Endothelial cell of umbilical vein (primary cell): ENCODE data around the gene CECR2. TPM values are rescaled to one million over a fixed set of nuclear protein-coding genes. Genes with fewer than 3 reads are reported as not detected.

Experiments used
- BruUV-seq: library from RNA; stranded (reverse); fragments of 400-500 nt; replicated peaks from 2 replicates; lab custom pipeline; 2021; lab: Mats Ljungman, UMichigan
- CTCF ChIA-PET: fragments of 300-600, 350-600 bp; sonication (Branson Sonifier 250); formaldehyde crosslinking; loops from one replicate; lab custom pipeline; 2021; ENCODE audit warnings: antibody characterized with exemption, inconsistent platforms; lab: Charles Lee
- POLR2A ChIA-PET: fragments of 300-600, 350-600 bp; sonication (Branson Sonifier 250); formaldehyde crosslinking; loops from one replicate; lab custom pipeline; 2021; ENCODE audit warnings: antibody characterized with exemption, inconsistent platforms; lab: Charles Lee
- DNase-seq: peaks from one replicate; pipeline ENCODE4 v3.0.0-alpha.2; 2011; ENCODE audit warnings: low read depth, low spot score
- FAIRE-seq: peaks from 2 replicates; lab custom pipeline; 2011; peaks lifted over from hg19 to GRCh38; lab: Jason Lieb, UNC
- H2AFZ ChIP-seq: 2 replicates; pipeline ENCODE4 v1.6.0; 2012; ENCODE audit warnings: low read depth, low read length, control low read depth, inconsistent platforms
- H3K27ac ChIP-seq: 2 replicates; pipeline ENCODE4 v1.5.1; 2011; ENCODE audit warnings: low read depth, mild to moderate bottlenecking, control low read depth, low read length, moderate library complexity; ENCODE audit not compliant: insufficient read depth
- H3K27me3 ChIP-seq, 2 experiments: 2 replicates each; pipeline versions ENCODE4 v1.6.0 to v1.6.1; 2011; ENCODE audit warnings: low read length in 2 of 2, mixed read lengths in 1 of 2; ENCODE audit not compliant: control insufficient read depth in 2 of 2, insufficient read depth in 2 of 2
- H3K36me3 ChIP-seq, 2 experiments: 2 replicates in 1 of 2; 3 replicates in 1 of 2; pipeline ENCODE4 v1.5.1; 2011; ENCODE audit warnings: low read length in 2 of 2, mild to moderate bottlenecking in 1 of 2, moderate library complexity in 1 of 2; ENCODE audit not compliant: control insufficient read depth in 2 of 2, insufficient read depth in 2 of 2; ENCODE audit errors: extremely low read depth in 1 of 2
- H3K4me1 ChIP-seq: 3 replicates; pipeline ENCODE4 v1.5.1; 2011; ENCODE audit warnings: mild to moderate bottlenecking, low read length; ENCODE audit not compliant: control insufficient read depth, insufficient read depth; ENCODE audit errors: extremely low read depth
- H3K4me2 ChIP-seq: 2 replicates; pipeline ENCODE4 v1.6.1; 2011; ENCODE audit warnings: low read length, control low read depth, mixed read lengths; ENCODE audit not compliant: insufficient read depth
- H3K4me3 ChIP-seq, 3 experiments: fragments of 200-600 bp in 1 of 3; sonication (generic), shearing (Covaris generic) in 1 of 3; replicated peaks in 1 of 3; 2 replicates each; pipeline ENCODE4 v1.5.1; 2011 to 2016; ENCODE audit warnings: control low read depth in 3 of 3, low read length in 3 of 3, mild to moderate bottlenecking in 2 of 3, inconsistent platforms in 1 of 3, low read depth in 1 of 3, moderate library complexity in 1 of 3; ENCODE audit not compliant: insufficient read depth in 1 of 3
- H3K79me2 ChIP-seq: 2 replicates; pipeline ENCODE4 v1.6.0; 2012; ENCODE audit warnings: low read length, inconsistent platforms; ENCODE audit not compliant: control insufficient read depth, insufficient read depth
- H3K9ac ChIP-seq: replicated peaks from 2 replicates; pipeline ENCODE3; 2011; ENCODE audit warnings: low read length, control low read depth; ENCODE audit not compliant: insufficient read depth; ENCODE audit errors: extremely low read depth
- H3K9me1 ChIP-seq: replicated peaks from 3 replicates; pipeline ENCODE4 v1.6.0; 2011; ENCODE audit warnings: mild to moderate bottlenecking, low read length; ENCODE audit not compliant: control insufficient read depth, insufficient read depth; ENCODE audit errors: extremely low read depth
- H3K9me3 ChIP-seq: replicated peaks from 2 replicates; pipeline ENCODE4 v1.5.1; 2012; ENCODE audit warnings: low read length, inconsistent platforms; ENCODE audit not compliant: control insufficient read depth, insufficient read depth
- H4K20me1 ChIP-seq: replicated peaks from 2 replicates; pipeline ENCODE3; 2011; ENCODE audit warnings: mild to moderate bottlenecking, low read length; ENCODE audit not compliant: control insufficient read depth, insufficient read depth; ENCODE audit errors: extremely low read depth
- EZH2 ChIP-seq: IDR thresholded peaks from 2 replicates; pipeline ENCODE4 v1.6.1; 2012; ENCODE audit warnings: borderline replicate concordance, low read depth, mild to moderate bottlenecking, moderate library complexity, low read length, inconsistent platforms; ENCODE audit not compliant: severe bottlenecking
- JUN ChIP-seq: IDR thresholded peaks from 2 replicates; pipeline ENCODE4 v1.6.1; 2011; ENCODE audit warnings: borderline replicate concordance, low read depth; ENCODE audit not compliant: insufficient read length, insufficient read depth
- MYC ChIP-seq: IDR thresholded peaks from one replicate; pipeline ENCODE4 v1.6.1; 2011; ENCODE audit warnings: mild to moderate bottlenecking, low read depth, low read length
- POLR2A ChIP-seq: IDR thresholded peaks from 2 replicates; pipeline ENCODE4 v1.6.1; 2012; ENCODE audit warnings: low read depth, mild to moderate bottlenecking, control low read depth, low read length
- dilution Hi-C: fragments of 300-500 bp; cut with MboI; formaldehyde crosslinking; loops from one replicate; pipeline ENCODE4 v1.15.0; 2019; ENCODE audit warnings: low sequenced_read_pairs; ENCODE audit not compliant: extremely low pct_ligation_motif_present
- intact Hi-C: fragments of 100-400 bp; cut with micrococcal nuclease; formaldehyde crosslinking; loops from one replicate; pipeline ENCODE4 v1.10.0; 2022
- polyA plus RNA-seq, 4 experiments: library from polyadenylated mRNA; depleted of rRNA in 3 of 4; stranded (reverse) in 3 of 4; unstranded in 1 of 4; fragments of >200 nt; gene quantifications; 2 replicates each; pipeline versions ENCODE4 v1.2.1 to v1.2.3, GENCODE V29; 2011 to 2012; ENCODE audit warnings: missing spikeins in 1 of 4
- total RNA-seq: library from RNA; stranded (reverse); gene quantifications from 2 replicates; pipeline ENCODE4 v1.2.3, GENCODE V29; 2021
- TF ChIP-seq, protein P1 (sequence below): IDR thresholded peaks from 2 replicates; pipeline ENCODE4 v1.6.1; 2011; ENCODE audit not compliant: insufficient read depth, insufficient read length

CECR2 gene
- total and polyA plus RNA-seq, 2 donors (not counting 3 experiments of a cell fraction or from before 2014, with no cell fraction given), result 0.01 TPM; not detected in 1

DNA sequence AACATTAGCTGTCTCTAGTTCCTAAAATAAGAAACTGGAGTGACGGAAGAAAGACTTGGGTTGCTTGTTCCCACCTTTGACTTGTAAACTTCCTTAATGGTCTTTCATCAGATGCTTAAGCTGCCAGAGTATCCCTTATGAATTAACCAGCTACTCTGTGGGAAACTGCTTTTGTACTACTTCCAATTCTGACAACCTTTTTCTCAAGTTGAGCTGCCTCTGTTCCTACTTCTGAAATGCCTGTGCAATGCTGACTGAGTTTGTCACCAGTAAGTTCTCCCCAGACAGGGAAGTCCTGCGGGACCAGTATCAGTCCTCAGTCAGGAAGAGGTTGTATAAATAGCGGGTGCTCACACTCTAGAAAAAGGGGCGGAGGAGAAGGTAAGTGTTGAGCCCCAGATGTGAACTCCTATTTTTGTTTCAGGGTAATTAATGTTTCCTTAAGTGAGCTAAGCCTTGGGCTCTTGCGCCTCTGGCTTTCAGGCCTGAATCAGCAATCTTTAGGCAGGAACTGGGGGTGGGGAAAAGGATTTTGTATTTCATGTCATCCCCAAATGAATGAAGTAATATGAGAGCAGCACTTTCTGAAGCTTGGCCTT, 67.2 kb downstream of the CECR2 start:
- no peak for DNase-seq
- no peak overlapping the region for H3K27ac ChIP-seq
- no peaks in the 10 kb centered on the region for H3K4me1 ChIP-seq
- ChIA-PET CTCF (interaction anchor here (1.0 to 2.1 kb wide), 5 partner anchors 9 to 379 kb away, joined by 3 to 7 read pairs (median 4); no protein-coding TSS in a partner anchor), POLR2A (no interaction called here)
- H3K27me3 ChIP-seq, result peaks cover 3 to 5% of the 10 kb centered on the region in 2 experiments
- H3K36me3 ChIP-seq, result no peaks in the 10 kb centered on the region
- H3K9ac ChIP-seq, result no peak overlapping the region
- H3K4me3 ChIP-seq, result no peak overlapping the region
- H2AFZ ChIP-seq, result no peak overlapping the region
- no TSS peak for BruUV-seq
- H4K20me1 ChIP-seq, result no peaks in the 10 kb centered on the region
- dilution Hi-C loops (no loop called here), intact Hi-C loops (no loop called here)
- no peak for FAIRE-seq
- H3K4me2 ChIP-seq, result no peak overlapping the region
- no peaks in the 10 kb centered on the region for H3K9me3 ChIP-seq
- H3K79me2 ChIP-seq, result no peaks in the 10 kb centered on the region
- TF ChIP-seq MYC (no peak), JUN (no peak), EZH2 (no peak)
- TF ChIP-seq, protein P1, sequence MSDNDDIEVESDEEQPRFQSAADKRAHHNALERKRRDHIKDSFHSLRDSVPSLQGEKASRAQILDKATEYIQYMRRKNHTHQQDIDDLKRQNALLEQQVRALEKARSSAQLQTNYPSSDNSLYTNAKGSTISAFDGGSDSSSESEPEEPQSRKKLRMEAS, result no peak
- no peaks in the 10 kb centered on the region for H3K9me1 ChIP-seq

DNA sequence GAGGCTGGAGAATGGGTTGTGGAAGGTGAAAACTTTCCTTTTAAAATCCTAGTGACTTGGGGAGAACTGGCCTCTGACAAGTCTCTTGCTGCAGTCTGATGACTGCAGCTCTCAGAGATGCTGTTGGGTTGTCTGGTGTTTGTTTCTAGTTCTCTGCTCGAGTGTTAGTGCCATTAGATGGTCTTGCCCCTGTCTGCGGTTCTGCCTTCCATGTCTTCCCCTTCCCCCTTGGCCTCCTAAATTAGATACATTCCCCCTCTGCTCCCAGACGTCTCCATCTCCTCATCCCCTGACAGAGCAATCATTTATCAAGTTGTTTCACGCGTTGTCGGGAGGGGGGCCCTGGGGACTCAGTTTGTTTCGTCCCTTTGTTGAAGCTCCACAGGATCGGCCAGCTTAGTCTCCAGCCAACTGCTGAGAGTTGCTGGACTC, 67.7 kb downstream of the CECR2 start:
- Histone ChIP-seq H3K27ac (no peak overlapping the region), H3K4me2 (no peak overlapping the region), H3K9ac (no peak overlapping the region), H3K79me2 (no peaks in the 10 kb centered on the region), H3K9me1 (no peaks in the 10 kb centered on the region), H3K36me3 (no peaks in the 10 kb centered on the region), H3K27me3 (peaks cover 3 to 5% of the 10 kb centered on the region in 2 experiments), H4K20me1 (no peaks in the 10 kb centered on the region), H3K4me3 (no peak overlapping the region), H2AFZ (no peak overlapping the region), H3K9me3 (no peaks in the 10 kb centered on the region), H3K4me1 (no peaks in the 10 kb centered on the region)
- no peak for TF ChIP-seq POLR2A
- POLR2A ChIA-PET, result no interaction called here
- BruUV-seq, result no TSS peak
- dilution Hi-C loops (no loop called here), intact Hi-C loops (no loop called here)
- no peak for FAIRE-seq
- DNase-seq, result no peak
- CTCF ChIA-PET, result interaction anchor here (1.0 to 2.1 kb wide), 5 partner anchors 9 to 379 kb away, joined by 3 to 7 read pairs (median 4); no protein-coding TSS in a partner anchor
